Vagina (tissue), 2 donors: ENCODE measurements around the gene PCDHGA1. TPM values are rescaled to one million over a fixed set of nuclear protein-coding genes. Genes with fewer than 3 reads are reported as not detected.

Source experiments
- DNase-seq, 2 donors: peaks; one replicate each; pipeline ENCODE4 v3.0.0-alpha.2; 2017; ENCODE audit errors: extremely low spot score in 2 of 2
- H3K27ac ChIP-seq: fragments of 200-600 bp; sonication (generic); one replicate; pipeline ENCODE4 v1.5.1; 2019
- H3K27me3 ChIP-seq: fragments of 200-600 bp; sonication (generic); one replicate; pipeline ENCODE4 v1.5.1; 2019
- H3K36me3 ChIP-seq, 2 donors: fragments of 200-600 bp; sonication (generic); one replicate each; pipeline ENCODE4 v1.5.1; 2017 to 2019
- H3K4me1 ChIP-seq: fragments of 200-600 bp; sonication (generic); one replicate; pipeline ENCODE4 v1.5.1; 2019
- H3K4me3 ChIP-seq, 2 donors: fragments of 200-600 bp; sonication (generic); 1 replicate in 1 of 2; 2 replicates in 1 of 2; pipeline ENCODE4 v1.5.1; 2016 to 2019
- H3K9me3 ChIP-seq: fragments of 200-600 bp; sonication (generic); one replicate; pipeline ENCODE4 v1.5.1; 2019
- CTCF ChIP-seq, 3 experiments: fragments of 450-650 bp in 2 of 3; fragments of 200-600 bp in 1 of 3; sonication (generic) in 1 of 3; IDR thresholded peaks; one replicate each; pipeline ENCODE4 v1.5.1; 2017 to 2019; ENCODE audit warnings: antibody characterized with exemption in 3 of 3, mild to moderate bottlenecking in 2 of 3, moderate library complexity in 2 of 3
- POLR2A ChIP-seq, 2 donors: fragments of 450-650 bp; IDR thresholded peaks; one replicate each; pipeline ENCODE4 v1.6.1; 2017; ENCODE audit warnings: antibody characterized with exemption in 2 of 2, mild to moderate bottlenecking in 2 of 2, moderate library complexity in 2 of 2
- POLR2AphosphoS5 ChIP-seq, 2 donors: sonication (generic); formaldehyde crosslinking; IDR thresholded peaks; one replicate each; pipeline ENCODE4 v1.9.0; 2017; ENCODE audit warnings: antibody characterized with exemption in 2 of 2, mild to moderate bottlenecking in 2 of 2, low read depth in 1 of 2; ENCODE audit not compliant: insufficient read depth in 1 of 2
- intact Hi-C: fragments of 100-400 bp; cut with DNase I; formaldehyde crosslinking; loops from one replicate; pipeline ENCODE4 v1.15.1; 2023
- total RNA-seq: library from RNA; depleted of rRNA; stranded (reverse); fragments of >200 nt; gene quantifications from one replicate; pipeline ENCODE4 v1.2.3, GENCODE V29; 2016

PCDHGA1 gene
- total RNA-seq, 1 donor from 2014 or later, result not detected

- no peak for TF ChIP-seq POLR2AphosphoS5 (IDR thresholded peaks at IDR 0.05; ENCODE audit: insufficient read depth in 1 of 2, low read depth in 1 of 2)
- no peak for TF ChIP-seq POLR2A (IDR thresholded peaks at IDR 0.05)
- no peak for TF ChIP-seq CTCF (IDR thresholded peaks at IDR 0.05)
- Histone ChIP-seq H3K36me3 (no peaks in the 10 kb centered on the region), H3K4me3 (no peak overlapping the region), H3K9me3 (no peaks in the 10 kb centered on the region), H3K27me3 (no peaks in the 10 kb centered on the region), H3K27ac (peak overlapping the region; percentile 94), H3K4me1 (peaks cover 76% of the 10 kb centered on the region)
- peak; percentile 12 to 70 for DNase-seq
- intact Hi-C loops, result loop anchor here (10.0 kb wide), 1 partner anchor 105 kb away; the partner anchor contains the start of genes PCDHGA10 and PCDHGB7
Measured at GRCh38 chr5:141519605-141520565, 189.6 kb downstream of the PCDHGA1 start.

GRCh38 chr5:141521244-141521781 is 191.0 kb downstream of the PCDHGA1 start:
- H3K9me3 ChIP-seq, result no peaks in the 10 kb centered on the region
- H3K27ac ChIP-seq, result peak overlapping the region; percentile 94
- H3K4me3 ChIP-seq, result no peak overlapping the region
- peaks cover 0 to 4% of the 10 kb centered on the region in 2 donors for H3K36me3 ChIP-seq
- no peaks in the 10 kb centered on the region for H3K27me3 ChIP-seq
- TF ChIP-seq POLR2AphosphoS5 (IDR thresholded peaks at IDR 0.05; ENCODE audit: insufficient read depth in 1 of 2, low read depth in 1 of 2), result peak; percentile 50 to 84
- TF ChIP-seq POLR2A (IDR thresholded peaks at IDR 0.05), result no peak
- peak; percentile 31 to 87 for DNase-seq
- intact Hi-C loops, result loop anchor here (10.0 kb wide), 1 partner anchor 107 kb away; the partner anchor contains the start of genes PCDHGA10 and PCDHGB7
- peaks cover 76% of the 10 kb centered on the region for H3K4me1 ChIP-seq

GRCh38 chr5:141522301-141522700 is 192.0 kb downstream of the PCDHGA1 start:
- peak overlapping the region; percentile 94 for H3K27ac ChIP-seq
- DNase-seq, result no peak

GRCh38 chr5:141523991-141524390 is 193.7 kb downstream of the PCDHGA1 start:
- peak overlapping the region; percentile 80 for H3K27ac ChIP-seq
- intact Hi-C loops, result loop anchor here (10.0 kb wide), 1 partner anchor 109 kb away; the partner anchor contains the start of genes PCDHGA10 and PCDHGB7
- peaks cover 0 to 31% of the 10 kb centered on the region in 2 donors for H3K36me3 ChIP-seq
- TF ChIP-seq CTCF (IDR thresholded peaks at IDR 0.05) (no peak), POLR2AphosphoS5 (IDR thresholded peaks at IDR 0.05; ENCODE audit: insufficient read depth in 1 of 2, low read depth in 1 of 2) (no peak), POLR2A (IDR thresholded peaks at IDR 0.05) (no peak)
- DNase-seq, result no peak
- peaks cover 65% of the 10 kb centered on the region for H3K4me1 ChIP-seq
- H3K27me3 ChIP-seq, result no peaks in the 10 kb centered on the region
- no peak overlapping the region for H3K4me3 ChIP-seq
- H3K9me3 ChIP-seq, result no peaks in the 10 kb centered on the region

More at GRCh38 chr5:141522301-141522700, 192.0 kb downstream of the PCDHGA1 start:
- Histone ChIP-seq H3K4me1 (peaks cover 71% of the 10 kb centered on the region), H3K4me3 (no peak overlapping the region), H3K9me3 (no peaks in the 10 kb centered on the region), H3K36me3 (peaks cover 0 to 14% of the 10 kb centered on the region in 2 donors), H3K27me3 (no peaks in the 10 kb centered on the region)
- intact Hi-C loops, result loop anchor here (10.0 kb wide), 1 partner anchor 108 kb away; the partner anchor contains the start of genes PCDHGA10 and PCDHGB7
- TF ChIP-seq POLR2AphosphoS5 (IDR thresholded peaks at IDR 0.05; ENCODE audit: insufficient read depth in 1 of 2, low read depth in 1 of 2) (no peak), POLR2A (IDR thresholded peaks at IDR 0.05) (no peak), CTCF (IDR thresholded peaks at IDR 0.05) (no peak)
